Thyroid gland (tissue), 4 donors: ENCODE data around the gene SECTM1. TPM values are rescaled to one million over a fixed set of nuclear protein-coding genes. Genes with fewer than 3 reads are reported as not detected.

ENCODE experiments used
- DNase-seq, 2 donors: peaks; one replicate each; pipeline ENCODE4 v3.0.0-alpha.2; 2019
- H3K27ac ChIP-seq, 3 donors: fragments of 200-600 bp; sonication (generic); 1 replicate in 2 of 3; 2 replicates in 1 of 3; pipeline ENCODE4 v1.5.1; 2016 to 2019; ENCODE audit warnings: mild to moderate bottlenecking in 1 of 3, moderate library complexity in 1 of 3
- H3K27me3 ChIP-seq: fragments of 200-600 bp; sonication (generic); one replicate; pipeline ENCODE4 v1.5.1; 2019
- H3K36me3 ChIP-seq, 2 donors: fragments of 200-600 bp; sonication (generic); one replicate each; pipeline ENCODE4 v1.5.1; 2016 to 2019
- H3K4me1 ChIP-seq, 2 donors: fragments of 200-600 bp; sonication (generic); one replicate each; pipeline ENCODE4 v1.5.1; 2017 to 2019
- H3K4me3 ChIP-seq, 3 donors: fragments of 200-600 bp; sonication (generic); replicated peaks in 1 of 3; 1 replicate in 2 of 3; 2 replicates in 1 of 3; pipeline ENCODE4 v1.5.1; 2016; ENCODE audit warnings: mild to moderate bottlenecking in 1 of 3
- H3K9me3 ChIP-seq: fragments of 200-600 bp; sonication (generic); one replicate; pipeline ENCODE4 v1.5.1; 2017
- CTCF ChIP-seq, 6 experiments: fragments of 200-600 bp in 3 of 6; fragments of 450-650 bp in 3 of 6; sonication (generic) in 3 of 6; IDR thresholded peaks; one replicate each; pipeline ENCODE4 v1.5.1; 2016 to 2019; ENCODE audit warnings: antibody characterized with exemption in 6 of 6, mild to moderate bottlenecking in 2 of 6, inconsistent platforms in 1 of 6, moderate library complexity in 1 of 6
- POLR2A ChIP-seq, 2 donors: fragments of 450-650 bp; IDR thresholded peaks; one replicate each; pipeline ENCODE4 v1.6.1; 2017; ENCODE audit warnings: antibody characterized with exemption in 2 of 2, mild to moderate bottlenecking in 2 of 2, moderate library complexity in 1 of 2
- WGBS, 2 donors: methylation state at CpG; one replicate each; pipeline ENCODE4 v1.1.5; 2017; 5-methylcytosine and 5-hydroxymethylcytosine counted together
- intact Hi-C: fragments of 100-400 bp; cut with DNase I; formaldehyde crosslinking; loops from one replicate; pipeline ENCODE4 v1.15.1; 2023
- total RNA-seq, 4 donors: library from RNA; depleted of rRNA; stranded (reverse); fragments of >200 nt; gene quantifications; one replicate each; pipeline ENCODE4 v1.2.3, GENCODE V29; 2016

Gene SECTM1
- total RNA-seq, 4 donors from 2014 or later, result 4.1 to 15.3 (median 5.1) TPM

DNA sequence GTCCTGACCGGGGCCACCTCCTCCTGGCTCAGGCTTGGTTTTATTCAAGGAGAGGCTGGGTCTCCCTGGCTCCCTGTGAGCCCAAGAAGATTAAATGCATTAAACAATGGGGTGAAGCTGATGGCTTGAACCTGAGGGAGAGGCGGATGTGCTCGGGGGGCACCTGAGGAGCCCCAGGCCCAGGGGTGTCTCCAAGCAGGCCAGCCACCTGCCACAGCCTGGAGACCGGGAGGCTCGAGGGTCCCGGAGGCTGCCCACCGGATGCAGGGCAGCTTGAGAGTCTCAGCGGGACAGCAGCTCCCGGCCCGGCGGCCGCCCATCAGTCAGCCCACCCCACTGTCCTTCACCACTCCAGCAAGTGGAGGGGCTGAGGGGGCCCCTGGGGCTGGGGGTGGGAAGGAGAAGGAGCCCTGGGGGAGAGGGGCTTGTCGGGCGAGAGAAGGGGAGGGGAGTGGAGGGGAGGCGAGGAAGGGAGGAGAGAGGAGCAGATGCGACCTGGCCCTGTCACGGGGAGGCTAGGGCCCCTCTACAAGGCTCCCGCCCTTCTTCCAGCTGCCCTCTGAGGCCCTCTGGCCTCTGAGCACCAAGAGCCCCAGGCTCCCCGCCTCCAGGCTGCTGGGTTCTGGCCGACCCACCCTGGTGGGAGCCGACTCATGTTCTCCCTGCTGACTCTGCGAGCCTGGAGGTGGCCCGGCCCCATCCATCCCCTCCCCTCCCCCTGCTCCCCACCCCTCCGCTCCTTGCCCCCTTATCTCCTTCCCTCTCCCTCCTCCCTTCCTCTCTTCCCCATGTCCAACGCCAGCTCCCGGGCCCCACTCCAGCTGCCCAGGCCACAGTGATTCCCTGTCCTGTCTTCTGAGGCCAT lies 29.4 kb downstream of the SECTM1 start:
- 77 to 81% methylated on average over 26 of the region's 26 CpGs for WGBS, 2 donors
- H3K9me3 ChIP-seq, result no peaks in the 10 kb centered on the region
- no peaks in the 10 kb centered on the region for H3K27me3 ChIP-seq
- no peak overlapping the region for H3K4me3 ChIP-seq
- TF ChIP-seq POLR2A (IDR thresholded peaks at IDR 0.05) (no peak), CTCF (IDR thresholded peaks at IDR 0.05) (no peak)
- H3K4me1 ChIP-seq, result peaks cover 0 to 9% of the 10 kb centered on the region in 2 donors
- intact Hi-C loops, result no loop called here
- DNase-seq, result no peak
- H3K27ac ChIP-seq, result no peak overlapping the region
- H3K36me3 ChIP-seq, result no peaks in the 10 kb centered on the region

DNA sequence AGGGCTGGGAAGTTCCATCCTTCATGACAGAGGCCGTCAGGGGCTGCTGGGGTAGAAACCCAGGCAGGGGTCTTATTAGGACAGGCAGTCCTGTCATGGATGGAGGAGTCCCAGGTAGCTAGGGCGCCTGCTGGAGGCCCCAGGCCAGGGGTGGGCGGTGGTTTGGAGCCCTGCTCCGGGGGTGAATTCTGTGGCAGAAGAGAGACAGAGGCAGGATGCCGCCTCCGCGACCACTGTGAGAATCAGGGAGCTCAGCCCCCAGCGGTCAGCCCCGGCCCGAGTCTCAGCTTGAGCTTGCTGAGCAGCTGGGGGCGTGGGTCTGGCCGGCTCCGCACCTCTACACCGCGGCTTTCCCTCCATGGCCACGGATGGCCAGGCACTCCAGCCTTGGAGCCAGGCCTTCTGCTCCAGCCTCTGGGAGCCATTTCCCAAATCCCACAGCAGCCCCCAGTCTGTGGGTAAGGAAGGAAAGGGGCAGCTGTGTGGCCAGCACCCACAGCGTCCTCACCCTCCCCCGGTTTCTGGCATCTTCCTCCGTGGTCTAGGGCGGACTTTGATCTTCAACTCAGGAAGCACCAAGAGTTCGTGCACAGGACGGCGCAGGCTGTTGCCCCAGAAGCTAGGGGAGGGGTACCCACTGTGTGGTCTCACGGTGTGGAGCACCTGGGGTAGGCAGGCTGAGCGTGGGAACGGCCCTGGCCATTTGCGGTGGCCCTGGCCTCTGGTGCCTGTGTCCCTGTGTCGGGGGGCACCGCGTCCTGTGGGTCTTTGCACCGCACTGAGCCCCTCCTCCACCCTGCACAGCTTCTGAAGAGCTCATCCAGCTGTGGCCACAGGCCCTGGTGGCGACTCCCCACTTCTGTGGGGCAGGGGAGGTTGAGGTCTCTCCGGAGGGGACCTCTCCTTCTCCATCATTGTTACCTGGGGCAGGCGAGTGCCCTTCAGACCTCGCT lies 30.3 kb downstream of the SECTM1 start:
- Histone ChIP-seq H3K27me3 (no peaks in the 10 kb centered on the region), H3K4me3 (no peak overlapping the region), H3K27ac (no peak overlapping the region), H3K9me3 (no peaks in the 10 kb centered on the region), H3K4me1 (peaks cover 6 to 18% of the 10 kb centered on the region in 2 donors), H3K36me3 (no peaks in the 10 kb centered on the region)
- no peak for DNase-seq
- intact Hi-C loops, result no loop called here
- TF ChIP-seq CTCF (IDR thresholded peaks at IDR 0.05) (no peak), POLR2A (IDR thresholded peaks at IDR 0.05) (no peak)
- 78 to 89% methylated on average over 19 to 24 of the region's 35 CpGs for WGBS, 2 donors

GRCh38 chr17:82302568-82302963 lies 31.0 kb downstream of the SECTM1 start:
- Histone ChIP-seq H3K4me3 (no peak overlapping the region), H3K27me3 (no peaks in the 10 kb centered on the region), H3K36me3 (no peaks in the 10 kb centered on the region), H3K4me1 (peaks cover 13 to 23% of the 10 kb centered on the region in 2 donors), H3K27ac (no peak overlapping the region), H3K9me3 (no peaks in the 10 kb centered on the region)
- no peak for DNase-seq
- intact Hi-C loops, result no loop called here
- no peak for TF ChIP-seq CTCF (IDR thresholded peaks at IDR 0.05)
- TF ChIP-seq POLR2A (IDR thresholded peaks at IDR 0.05), result no peak
- 92 to 97% methylated on average over 9 to 13 of the region's 15 CpGs for WGBS, 2 donors

GRCh38 chr17:82301916-82302567 lies 31.5 kb downstream of the SECTM1 start:
- 79 to 84% methylated on average over 13 to 19 of the region's 23 CpGs for WGBS, 2 donors
- Histone ChIP-seq H3K36me3 (no peaks in the 10 kb centered on the region), H3K27ac (no peak overlapping the region), H3K27me3 (no peaks in the 10 kb centered on the region), H3K4me3 (no peak overlapping the region), H3K9me3 (no peaks in the 10 kb centered on the region), H3K4me1 (peaks cover 18 to 29% of the 10 kb centered on the region in 2 donors)
- intact Hi-C loops, result no loop called here
- TF ChIP-seq CTCF (IDR thresholded peaks at IDR 0.05), result no peak
- no peak for TF ChIP-seq POLR2A (IDR thresholded peaks at IDR 0.05)
- no peak for DNase-seq
